H7 (cell line): ENCODE data around the gene FBXO31. TPM values are rescaled to one million over a fixed set of nuclear protein-coding genes. Genes with fewer than 3 reads are reported as not detected.
"Not testable (repeated sequence)": the region's sequence is repeated elsewhere in the genome, so short reads cannot be mapped to it uniquely, and the experiment has no call there.

Source experiments
- DNase-seq: peaks from one replicate; pipeline ENCODE4 v3.0.0; 2012
- H3K27me3 ChIP-seq: 2 replicates; pipeline ENCODE4 v1.6.0; 2011; ENCODE audit warnings: mild to moderate bottlenecking, low read length; ENCODE audit not compliant: control insufficient read depth, insufficient read depth
- H3K36me3 ChIP-seq: replicated peaks from 2 replicates; pipeline ENCODE4 v1.5.1; 2011; ENCODE audit warnings: low read length; ENCODE audit not compliant: control insufficient read depth, insufficient read depth
- H3K4me3 ChIP-seq: 2 replicates; pipeline ENCODE4 v1.5.1; 2011; ENCODE audit warnings: low read depth, mild to moderate bottlenecking, control low read depth, low read length, moderate library complexity; ENCODE audit not compliant: insufficient read depth
- total RNA-seq: library from RNA; depleted of rRNA; stranded (reverse); fragments of >200 nt; shearing (Covaris generic); gene quantifications from 2 replicates; pipeline ENCODE4 v1.2.3, GENCODE V29; 2014

Gene FBXO31
- total RNA-seq, 1 experiment from 2014 or later: 24.4 TPM

GRCh38 chr16:87395181-87395842 is 11.7 kb upstream of the FBXO31 start:
- H3K4me3 ChIP-seq: no peak overlapping the region

GRCh38 chr16:87393680-87394055 is 10.1 kb upstream of the FBXO31 start:
- Histone ChIP-seq H3K27me3 (no peaks in the 10 kb centered on the region), H3K36me3 (no peaks in the 10 kb centered on the region; the same call in 1 of the 2 replicates), H3K4me3 (peak overlapping the region; percentile 69; the same call in 1 of the 2 replicates)
- no peak for DNase-seq

More at GRCh38 chr16:87395181-87395842, 11.7 kb upstream of the FBXO31 start:
- no peak for DNase-seq
- Histone ChIP-seq H3K27me3 (no peaks in the 10 kb centered on the region), H3K36me3 (peaks cover 4% of the 10 kb centered on the region)

GRCh38 chr16:87392821-87393679 is 9.5 kb upstream of the FBXO31 start:
- Histone ChIP-seq H3K27me3 (no peaks in the 10 kb centered on the region), H3K4me3 (peak overlapping the region; percentile 69), H3K36me3 (no peaks in the 10 kb centered on the region)
- DNase-seq: no peak

- Histone ChIP-seq H3K4me3 (peak within 1 kb of the TSS; percentile 78), H3K27me3 (no peaks in the 10 kb centered on the region), H3K36me3 (no peaks in the 10 kb centered on the region)
- peak; percentile 99 for DNase-seq
Observed at GRCh38 chr16:87391950-87392820, 8.6 kb upstream of the FBXO31 start, which contains the start of gene MAP1LC3B. Gene MAP1LC3B, plus strand, starts transcription at chr16:87392336. Its CDS starts 92 bp downstream, at chr16:87392428.

- Histone ChIP-seq H3K36me3 (no peaks in the 10 kb centered on the region), H3K27me3 (no peaks in the 10 kb centered on the region), H3K4me3 (peak overlapping the region; percentile 78)
- DNase-seq: peak; percentile 81
Observed at GRCh38 chr16:87391324-87391949, 7.9 kb upstream of the FBXO31 start.

- H3K36me3 ChIP-seq: no peaks in the 10 kb centered on the region
- H3K27me3 ChIP-seq: no peaks in the 10 kb centered on the region
- H3K4me3 ChIP-seq: peak overlapping the region; percentile 78
- DNase-seq: no peak
Observed at GRCh38 chr16:87390641-87391323, 7.2 kb upstream of the FBXO31 start.

- DNase-seq, H3K27me3 ChIP-seq, H3K36me3 ChIP-seq, H3K4me3 ChIP-seq: not testable (repeated sequence)
Observed at GRCh38 chr16:87389914-87390313, 6.3 kb upstream of the FBXO31 start.

GRCh38 chr16:87389245-87389644 is 5.7 kb upstream of the FBXO31 start:
- DNase-seq: no peak
- Histone ChIP-seq H3K27me3 (no peaks in the 10 kb centered on the region), H3K36me3 (no peaks in the 10 kb centered on the region), H3K4me3 (no peak overlapping the region)

- H3K36me3 ChIP-seq: no peaks in the 10 kb centered on the region
- DNase-seq: no peak
- H3K4me3 ChIP-seq: no peak overlapping the region; the same call in 1 of the 2 replicates
- H3K27me3 ChIP-seq: no peaks in the 10 kb centered on the region
Observed at GRCh38 chr16:87388818-87389134, 5.2 kb upstream of the FBXO31 start.

- no peaks in the 10 kb centered on the region for H3K27me3 ChIP-seq
- peak; percentile 97 for DNase-seq
- no peaks in the 10 kb centered on the region for H3K36me3 ChIP-seq
- H3K4me3 ChIP-seq: peak overlapping the region; percentile 21
Observed at GRCh38 chr16:87387942-87388817, 4.6 kb upstream of the FBXO31 start.

GRCh38 chr16:87384875-87385167 is 1.2 kb upstream of the FBXO31 start:
- not testable (repeated sequence) for H3K36me3 ChIP-seq, H3K27me3 ChIP-seq, DNase-seq
- peak overlapping the region; percentile 78 for H3K4me3 ChIP-seq

GRCh38 chr16:87384162-87384874 is 742 bp upstream of the FBXO31 start:
- DNase-seq: peak; percentile 87

More at GRCh38 chr16:87384162-87384874, 742 bp upstream of the FBXO31 start:
- Histone ChIP-seq H3K27me3 (no peaks in the 10 kb centered on the region), H3K4me3 (peak overlapping the region; percentile 78), H3K36me3 (no peaks in the 10 kb centered on the region)
